Measurements from ENCODE around the gene GSTM5.

The GSTM5 gene

GRCh38 chr1:109718495-109718894, 6.4 kb downstream of the GSTM5 start:
- H3K27me3 ChIP-seq (ENCODE audit: low read depth, low read length) = no peaks in the 10 kb centered on the region
- peaks cover 0 to 20% of the 10 kb centered on the region in 2 donors for H3K4me1 ChIP-seq (ENCODE audit: control insufficient read depth in 1 of 2, insufficient read depth in 2 of 2, low read length in 2 of 2)
- H3K36me3 ChIP-seq (ENCODE audit: control insufficient read depth in 1 of 2, insufficient read depth in 2 of 2, low read length in 2 of 2) = no peaks in the 10 kb centered on the region
- H3K4me3 ChIP-seq (ENCODE audit: low read depth in 1 of 2, low read length in 2 of 2) = no peak overlapping the region
- H3K9me3 ChIP-seq (ENCODE audit: control insufficient read depth in 1 of 2, low read length in 2 of 2) = no peaks in the 10 kb centered on the region
- H3K27ac ChIP-seq (ENCODE audit: low read length) = no peak overlapping the region

- H3K27me3 ChIP-seq (ENCODE audit: low read depth, low read length) = no peaks in the 10 kb centered on the region
Observed at GRCh38 chr1:109719337-109719837, 7.3 kb downstream of the GSTM5 start.

GRCh38 chr1:109721042-109721441, 9.0 kb downstream of the GSTM5 start:
- no peaks in the 10 kb centered on the region for H3K27me3 ChIP-seq (ENCODE audit: low read depth, low read length)
- no peaks in the 10 kb centered on the region for H3K36me3 ChIP-seq (ENCODE audit: control insufficient read depth in 1 of 2, insufficient read depth in 2 of 2, low read length in 2 of 2)

More at GRCh38 chr1:109719337-109719837, 7.3 kb downstream of the GSTM5 start:
- no peak overlapping the region for H3K4me3 ChIP-seq (ENCODE audit: low read depth in 1 of 2, low read length in 2 of 2)
- H3K4me1 ChIP-seq (ENCODE audit: control insufficient read depth in 1 of 2, insufficient read depth in 2 of 2, low read length in 2 of 2) = peaks cover 0 to 18% of the 10 kb centered on the region in 2 donors
- H3K9me3 ChIP-seq (ENCODE audit: control insufficient read depth in 1 of 2, low read length in 2 of 2) = no peaks in the 10 kb centered on the region
- H3K36me3 ChIP-seq (ENCODE audit: control insufficient read depth in 1 of 2, insufficient read depth in 2 of 2, low read length in 2 of 2) = no peaks in the 10 kb centered on the region
- H3K27ac ChIP-seq (ENCODE audit: low read length) = no peak overlapping the region

GRCh38 chr1:109721971-109722370, 9.9 kb downstream of the GSTM5 start:
- no peaks in the 10 kb centered on the region for H3K36me3 ChIP-seq (ENCODE audit: control insufficient read depth in 1 of 2, insufficient read depth in 2 of 2, low read length in 2 of 2)

More at GRCh38 chr1:109721042-109721441, 9.0 kb downstream of the GSTM5 start:
- Histone ChIP-seq H3K4me1 (ENCODE audit: control insufficient read depth in 1 of 2, insufficient read depth in 2 of 2, low read length in 2 of 2) (peaks cover 0 to 8% of the 10 kb centered on the region in 2 donors), H3K27ac (ENCODE audit: low read length) (no peak overlapping the region), H3K4me3 (ENCODE audit: low read depth in 1 of 2, low read length in 2 of 2) (no peak overlapping the region), H3K9me3 (ENCODE audit: control insufficient read depth in 1 of 2, low read length in 2 of 2) (no peaks in the 10 kb centered on the region)

GRCh38 chr1:109722908-109723691, 11.0 kb downstream of the GSTM5 start:
- no peaks in the 10 kb centered on the region for H3K27me3 ChIP-seq (ENCODE audit: low read depth, low read length)
- H3K27ac ChIP-seq (ENCODE audit: low read length) = no peak overlapping the region
- no peaks in the 10 kb centered on the region for H3K36me3 ChIP-seq (ENCODE audit: control insufficient read depth in 1 of 2, insufficient read depth in 2 of 2, low read length in 2 of 2)
- H3K4me1 ChIP-seq (ENCODE audit: control insufficient read depth in 1 of 2, insufficient read depth in 2 of 2, low read length in 2 of 2) = peaks cover 0 to 8% of the 10 kb centered on the region in 2 donors
- no peak overlapping the region for H3K4me3 ChIP-seq (ENCODE audit: low read depth in 1 of 2, low read length in 2 of 2)
- no peaks in the 10 kb centered on the region for H3K9me3 ChIP-seq (ENCODE audit: control insufficient read depth in 1 of 2, low read length in 2 of 2)

More at GRCh38 chr1:109721971-109722370, 9.9 kb downstream of the GSTM5 start:
- H3K4me3 ChIP-seq (ENCODE audit: low read depth in 1 of 2, low read length in 2 of 2) = no peak overlapping the region
- H3K9me3 ChIP-seq (ENCODE audit: control insufficient read depth in 1 of 2, low read length in 2 of 2) = no peaks in the 10 kb centered on the region
- H3K27me3 ChIP-seq (ENCODE audit: low read depth, low read length) = no peaks in the 10 kb centered on the region
- no peak overlapping the region for H3K27ac ChIP-seq (ENCODE audit: low read length)
- H3K4me1 ChIP-seq (ENCODE audit: control insufficient read depth in 1 of 2, insufficient read depth in 2 of 2, low read length in 2 of 2) = peaks cover 0 to 8% of the 10 kb centered on the region in 2 donors

GRCh38 chr1:109724933-109725332, 12.9 kb downstream of the GSTM5 start:
- Histone ChIP-seq H3K27me3 (ENCODE audit: low read depth, low read length) (no peaks in the 10 kb centered on the region), H3K27ac (ENCODE audit: low read length) (no peak overlapping the region), H3K36me3 (ENCODE audit: control insufficient read depth in 1 of 2, insufficient read depth in 2 of 2, low read length in 2 of 2) (no peaks in the 10 kb centered on the region), H3K4me1 (ENCODE audit: control insufficient read depth in 1 of 2, insufficient read depth in 2 of 2, low read length in 2 of 2) (peaks cover 0 to 8% of the 10 kb centered on the region in 2 donors), H3K4me3 (ENCODE audit: low read depth in 1 of 2, low read length in 2 of 2) (no peak overlapping the region), H3K9me3 (ENCODE audit: control insufficient read depth in 1 of 2, low read length in 2 of 2) (no peaks in the 10 kb centered on the region)

GRCh38 chr1:109725510-109725909, 13.5 kb downstream of the GSTM5 start:
- no peaks in the 10 kb centered on the region for H3K9me3 ChIP-seq (ENCODE audit: control insufficient read depth in 1 of 2, low read length in 2 of 2)
- H3K4me3 ChIP-seq (ENCODE audit: low read depth in 1 of 2, low read length in 2 of 2) = no peak overlapping the region
- no peak overlapping the region for H3K27ac ChIP-seq (ENCODE audit: low read length)
- no peaks in the 10 kb centered on the region for H3K27me3 ChIP-seq (ENCODE audit: low read depth, low read length)
- H3K36me3 ChIP-seq (ENCODE audit: control insufficient read depth in 1 of 2, insufficient read depth in 2 of 2, low read length in 2 of 2) = no peaks in the 10 kb centered on the region
- peaks cover 0 to 8% of the 10 kb centered on the region in 2 donors for H3K4me1 ChIP-seq (ENCODE audit: control insufficient read depth in 1 of 2, insufficient read depth in 2 of 2, low read length in 2 of 2)

- no peak overlapping the region for H3K4me3 ChIP-seq (ENCODE audit: low read depth in 1 of 2, low read length in 2 of 2)
- H3K36me3 ChIP-seq (ENCODE audit: control insufficient read depth in 1 of 2, insufficient read depth in 2 of 2, low read length in 2 of 2) = no peaks in the 10 kb centered on the region
- no peaks in the 10 kb centered on the region for H3K27me3 ChIP-seq (ENCODE audit: low read depth, low read length)
- no peaks in the 10 kb centered on the region for H3K9me3 ChIP-seq (ENCODE audit: control insufficient read depth in 1 of 2, low read length in 2 of 2)
- no peak overlapping the region for H3K27ac ChIP-seq (ENCODE audit: low read length)
- peaks cover 0 to 8% of the 10 kb centered on the region in 2 donors for H3K4me1 ChIP-seq (ENCODE audit: control insufficient read depth in 1 of 2, insufficient read depth in 2 of 2, low read length in 2 of 2)
Observed at GRCh38 chr1:109726007-109726406, 14.0 kb downstream of the GSTM5 start.

- Histone ChIP-seq H3K36me3 (ENCODE audit: control insufficient read depth in 1 of 2, insufficient read depth in 2 of 2, low read length in 2 of 2) (no peaks in the 10 kb centered on the region), H3K4me3 (ENCODE audit: low read depth in 1 of 2, low read length in 2 of 2) (no peak overlapping the region), H3K9me3 (ENCODE audit: control insufficient read depth in 1 of 2, low read length in 2 of 2) (no peaks in the 10 kb centered on the region), H3K27me3 (ENCODE audit: low read depth, low read length) (no peaks in the 10 kb centered on the region), H3K4me1 (ENCODE audit: control insufficient read depth in 1 of 2, insufficient read depth in 2 of 2, low read length in 2 of 2) (peaks cover 0 to 8% of the 10 kb centered on the region in 2 donors), H3K27ac (ENCODE audit: low read length) (no peak overlapping the region)
Observed at GRCh38 chr1:109726728-109727373, 14.8 kb downstream of the GSTM5 start.

GRCh38 chr1:109728870-109729269, 16.8 kb downstream of the GSTM5 start:
- Histone ChIP-seq H3K27ac (ENCODE audit: low read length) (no peak overlapping the region), H3K9me3 (ENCODE audit: control insufficient read depth in 1 of 2, low read length in 2 of 2) (no peaks in the 10 kb centered on the region), H3K27me3 (ENCODE audit: low read depth, low read length) (no peaks in the 10 kb centered on the region), H3K36me3 (ENCODE audit: control insufficient read depth in 1 of 2, insufficient read depth in 2 of 2, low read length in 2 of 2) (no peaks in the 10 kb centered on the region), H3K4me3 (ENCODE audit: low read depth in 1 of 2, low read length in 2 of 2) (no peak overlapping the region), H3K4me1 (ENCODE audit: control insufficient read depth in 1 of 2, insufficient read depth in 2 of 2, low read length in 2 of 2) (no peaks in the 10 kb centered on the region)

GRCh38 chr1:109730666-109731065, 18.6 kb downstream of the GSTM5 start:
- Histone ChIP-seq H3K27me3 (ENCODE audit: low read depth, low read length) (no peaks in the 10 kb centered on the region), H3K36me3 (ENCODE audit: control insufficient read depth in 1 of 2, insufficient read depth in 2 of 2, low read length in 2 of 2) (peaks cover 3 to 10% of the 10 kb centered on the region in 2 donors), H3K9me3 (ENCODE audit: control insufficient read depth in 1 of 2, low read length in 2 of 2) (no peaks in the 10 kb centered on the region), H3K4me3 (ENCODE audit: low read depth in 1 of 2, low read length in 2 of 2) (no peak overlapping the region), H3K27ac (ENCODE audit: low read length) (no peak overlapping the region), H3K4me1 (ENCODE audit: control insufficient read depth in 1 of 2, insufficient read depth in 2 of 2, low read length in 2 of 2) (no peaks in the 10 kb centered on the region)

Measured in muscle layer of duodenum (tissue), 2 donors.